NCI-H526 (cell line): ENCODE results near the gene GIMAP6.
"Not testable (repeated sequence)": the region's sequence is repeated elsewhere in the genome, so short reads cannot be mapped to it uniquely, and the experiment has no call there.

Experiments used
- DNase-seq, 2 experiments: peaks; one replicate each; lab custom pipeline; 2025; lab: John Stamatoyannopoulos, UW

GIMAP6 gene

DNA sequence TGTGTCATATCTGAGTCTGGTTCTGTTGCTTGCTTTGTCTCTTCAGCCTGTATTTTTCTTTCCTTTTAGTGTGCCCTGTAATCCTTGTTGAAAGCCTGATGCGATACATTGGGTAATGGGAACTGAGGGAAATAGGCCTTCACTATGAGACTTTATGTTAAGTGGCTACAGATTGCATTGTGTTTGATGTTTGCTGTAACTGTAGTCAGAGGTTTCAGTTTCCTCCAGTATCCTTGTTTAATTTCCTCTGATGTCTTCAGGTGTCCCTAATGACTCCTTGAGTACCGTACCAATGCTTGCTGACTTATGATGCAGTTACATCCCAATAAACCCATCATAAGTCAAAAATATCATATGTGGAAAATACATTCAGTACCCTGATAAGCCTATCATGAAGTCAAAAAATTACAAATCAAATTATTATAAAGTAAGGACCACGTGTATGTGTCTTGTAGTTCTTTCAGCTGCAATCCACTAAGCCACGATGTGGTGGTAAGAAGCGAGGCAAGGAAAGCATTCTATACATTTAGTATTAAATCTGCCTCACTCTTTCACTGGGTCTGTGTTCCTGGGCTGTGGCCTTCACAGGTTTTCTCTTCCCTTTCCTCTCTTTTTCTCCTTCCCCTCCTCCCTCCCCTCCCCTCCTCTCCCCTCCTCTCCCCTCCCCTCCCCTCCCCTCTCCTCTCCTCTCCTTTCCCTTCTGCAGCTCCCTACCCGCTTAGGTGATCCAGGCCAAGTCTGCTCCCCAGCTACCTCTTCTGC, 13.3 kb upstream of the GIMAP6 start:
- no peak for DNase-seq

DNA sequence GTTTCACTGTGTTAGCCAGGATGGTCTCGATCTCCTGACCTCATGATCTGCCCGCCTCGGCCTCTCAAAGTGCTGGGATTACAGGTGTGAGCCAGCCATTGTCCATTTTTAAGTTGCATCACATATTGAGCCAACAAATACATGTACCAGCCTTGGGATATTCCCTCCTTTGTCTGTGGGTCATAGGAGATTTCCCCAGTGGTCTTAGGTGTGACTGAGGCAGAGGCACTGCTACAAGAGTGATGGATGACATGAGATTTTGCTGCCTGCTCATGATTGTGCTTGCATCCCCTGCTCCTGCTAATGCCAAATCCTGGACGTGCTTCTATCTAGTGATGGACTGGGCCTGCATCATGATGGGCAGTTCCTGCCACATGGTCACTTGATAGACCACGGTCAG, 10.7 kb upstream of the GIMAP6 start:
- no peak for DNase-seq

DNA sequence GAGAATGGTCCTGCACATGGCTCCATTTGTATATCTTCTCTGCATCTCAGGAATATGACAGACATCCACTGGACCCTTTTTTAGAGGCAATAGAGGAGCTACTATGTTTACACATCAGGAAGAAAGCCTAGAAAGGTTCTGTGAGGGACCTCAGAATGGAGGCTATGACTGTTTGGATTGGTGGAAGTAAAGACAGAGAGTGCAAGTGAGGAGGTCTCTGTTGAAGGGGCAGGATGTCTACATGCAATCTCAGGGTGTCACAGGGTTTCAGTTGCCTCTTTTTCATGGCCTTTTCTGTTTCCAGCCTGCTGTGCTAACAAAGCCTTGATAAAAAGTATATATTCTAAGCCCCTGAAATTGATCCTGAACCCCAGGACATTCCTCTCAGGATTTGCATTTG, 9.7 kb upstream of the GIMAP6 start:
- DNase-seq = no peak

DNA sequence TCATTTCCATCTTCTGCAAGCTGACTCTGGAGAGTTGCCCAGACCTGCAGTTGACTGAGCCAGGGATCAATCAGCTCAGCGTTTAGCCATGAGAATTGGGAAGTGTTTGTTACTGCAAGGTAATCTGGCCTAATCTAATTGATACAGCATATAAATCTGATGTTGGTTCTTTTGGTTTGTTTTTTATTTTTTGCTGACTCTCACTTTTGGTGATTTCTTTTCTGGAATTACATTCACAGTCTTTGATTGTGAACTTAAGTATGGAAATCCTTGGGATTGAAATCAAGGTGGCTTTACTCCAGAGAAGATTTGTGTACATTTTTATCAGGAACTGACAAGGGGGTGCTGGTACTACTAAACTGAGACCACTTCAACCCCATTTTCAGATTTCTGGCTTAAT, 1.7 kb upstream of the GIMAP6 start:
- DNase-seq = no peak

DNA sequence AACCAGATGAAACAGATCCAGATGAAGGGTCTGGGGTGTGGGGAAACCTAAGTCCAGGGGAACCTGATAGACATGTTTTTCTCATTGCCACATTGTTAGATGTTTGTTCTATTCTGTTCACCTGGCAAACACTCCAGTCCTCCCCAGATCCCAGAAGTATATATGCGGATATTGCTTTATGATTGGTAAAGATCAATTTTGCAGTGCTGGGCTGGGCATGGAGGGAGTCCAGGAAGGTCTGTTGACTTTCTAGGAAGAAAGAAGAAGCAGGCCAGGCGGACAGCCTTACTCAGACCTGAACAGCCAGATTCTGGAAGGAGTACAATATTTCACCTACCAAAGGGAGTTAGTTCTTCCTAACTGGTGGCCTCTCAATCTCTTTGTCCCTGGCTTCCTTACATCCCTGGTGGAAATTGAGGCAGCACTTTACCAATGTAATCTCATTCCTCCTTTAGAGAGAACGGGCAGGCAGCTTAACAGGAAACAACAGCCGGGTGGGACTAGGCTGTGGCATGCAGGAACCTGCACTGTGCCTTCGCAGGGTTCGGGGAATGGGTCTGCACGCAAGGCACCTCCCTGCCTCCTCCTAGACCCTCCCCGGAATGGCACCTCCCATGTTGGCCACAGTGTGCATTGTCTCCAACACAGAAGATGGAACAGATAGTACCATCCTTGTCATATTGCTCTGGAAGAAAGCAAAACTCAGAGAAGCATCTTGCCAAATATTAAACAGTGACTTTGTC, 930 bp downstream of the GIMAP6 start:
- no peak for DNase-seq

DNA sequence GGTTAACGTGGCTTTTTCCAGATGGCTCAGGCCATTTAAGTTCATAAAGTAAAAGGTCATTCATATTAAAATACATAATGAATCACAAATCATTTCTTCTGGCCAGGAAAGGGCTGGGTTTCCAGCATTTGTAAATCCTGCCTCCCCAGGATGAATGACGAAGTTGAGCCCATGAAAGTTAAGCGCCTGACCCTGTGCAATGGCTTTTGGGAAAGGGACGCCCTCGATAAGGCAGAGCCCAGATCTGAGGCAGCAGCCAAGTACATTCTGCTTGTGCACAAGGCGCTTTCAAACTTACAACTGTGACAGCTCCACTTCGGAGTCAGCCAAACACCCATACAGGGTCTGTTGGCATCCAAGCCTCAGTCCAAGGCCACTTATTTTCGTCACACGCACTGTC, 2.8 kb downstream of the GIMAP6 start:
- no peak for DNase-seq

DNA sequence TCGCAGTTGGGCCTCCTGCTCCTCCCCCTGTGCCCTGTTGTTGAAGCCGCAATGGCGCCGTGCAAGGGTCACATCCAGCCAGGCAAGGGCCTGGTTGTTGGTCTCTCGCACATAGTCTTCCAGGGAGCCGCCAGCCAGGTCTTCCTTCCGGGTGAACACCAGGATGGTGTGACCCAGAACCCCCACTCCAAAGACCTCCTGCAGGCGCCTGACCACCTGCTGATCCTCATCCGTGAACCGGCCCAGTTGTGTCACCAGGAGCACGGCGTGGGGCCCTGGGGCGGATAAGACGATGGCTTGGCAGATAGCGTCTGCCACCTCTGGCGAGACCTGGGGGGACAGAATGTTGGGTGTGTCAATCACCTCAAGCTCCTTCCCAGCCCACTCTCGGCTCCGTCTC, 4.2 kb downstream of the GIMAP6 start:
- no peak for DNase-seq

DNA sequence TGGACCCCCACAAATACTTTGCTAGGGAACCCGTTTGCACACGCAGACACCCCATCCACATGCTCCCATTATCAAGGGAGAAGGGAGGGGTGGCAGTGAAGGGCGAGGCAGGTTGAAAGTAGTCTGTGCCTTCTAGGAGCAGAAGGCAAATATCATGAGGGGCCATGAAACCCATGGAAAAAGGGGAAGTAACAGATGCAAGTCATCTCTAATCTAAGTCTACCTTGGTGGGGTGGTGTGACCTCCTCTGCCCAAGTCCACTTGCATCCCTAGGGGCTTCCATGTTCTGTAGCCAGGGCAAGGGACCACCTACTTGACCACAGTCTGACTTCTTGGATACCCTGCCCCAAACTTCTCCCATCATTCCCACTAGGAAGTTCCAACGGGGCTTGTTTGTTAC, 5.5 kb downstream of the GIMAP6 start:
- DNase-seq = no peak

DNA sequence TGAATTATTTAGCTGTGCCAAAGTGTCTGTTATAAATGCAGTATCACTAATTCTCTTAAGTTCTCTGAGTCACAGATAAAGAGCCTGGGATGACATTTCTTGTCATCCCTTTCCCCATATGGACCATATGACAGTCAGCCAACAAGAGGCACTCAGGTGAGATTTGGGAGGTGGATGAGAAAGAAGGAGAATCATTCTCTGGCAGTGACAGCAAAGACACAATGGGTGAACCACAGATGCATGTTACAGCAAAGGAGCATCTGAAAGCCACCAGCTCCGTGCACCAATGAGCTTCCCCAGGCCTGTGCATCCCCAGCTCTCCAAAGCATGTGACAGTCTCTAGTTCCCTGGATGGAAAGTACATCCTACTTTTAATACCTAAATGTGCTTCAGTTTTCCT, 10.8 kb downstream of the GIMAP6 start:
- no peak for DNase-seq

DNA sequence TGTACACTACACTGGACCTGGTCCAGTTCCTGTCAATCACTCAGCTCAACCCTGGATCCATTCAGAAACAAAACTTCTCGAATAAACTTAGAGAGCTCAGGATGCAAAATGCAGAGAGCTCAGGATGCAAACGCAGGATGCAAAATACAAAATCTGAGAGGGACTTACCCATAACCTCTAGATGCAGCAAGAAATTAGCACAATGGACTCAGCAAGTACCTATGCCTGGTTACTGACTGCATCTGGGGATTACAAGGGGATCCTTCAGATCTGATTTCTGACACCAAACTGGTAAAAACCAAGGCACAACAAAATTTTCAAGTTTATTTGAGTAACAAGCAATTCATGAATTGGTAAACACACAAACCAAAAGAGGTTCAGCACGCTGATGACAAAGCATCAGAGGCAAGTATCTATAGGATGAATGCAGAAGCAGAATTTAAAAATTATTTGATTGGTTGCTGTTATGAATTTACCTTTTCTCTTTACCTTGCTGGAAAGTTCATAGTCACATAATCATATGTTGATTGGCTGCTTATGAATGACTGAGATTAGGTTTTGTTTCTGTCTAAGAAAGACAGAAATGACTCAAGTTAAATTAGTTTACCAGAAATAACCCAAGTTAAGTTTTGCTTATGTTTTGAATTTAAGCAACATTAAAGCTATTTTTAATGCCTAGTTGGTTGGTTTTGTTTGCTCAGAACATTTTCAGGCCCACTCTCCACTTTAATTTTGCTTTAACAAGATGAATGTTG, 11.4 kb downstream of the GIMAP6 start:
- no peak for DNase-seq

DNA sequence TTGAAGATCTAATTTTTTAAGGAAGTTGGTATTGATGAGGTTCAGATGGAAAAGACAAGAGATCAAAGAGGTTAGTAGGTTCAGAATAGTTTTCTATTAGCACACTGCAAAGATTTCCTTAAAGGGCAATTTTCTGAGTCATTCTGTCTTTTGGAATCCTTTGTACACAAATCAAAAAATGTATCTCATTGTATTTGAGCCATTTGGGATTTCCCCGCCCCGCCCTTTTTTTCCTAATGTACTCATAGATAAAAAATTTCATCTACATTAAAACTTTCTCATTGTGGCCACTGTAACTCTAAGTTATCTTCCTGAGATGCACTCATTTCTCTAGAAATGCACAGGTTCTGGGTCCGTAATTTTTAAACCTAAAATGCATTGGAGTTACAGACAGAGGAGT, 12.1 kb downstream of the GIMAP6 start:
- no peak for DNase-seq

DNA sequence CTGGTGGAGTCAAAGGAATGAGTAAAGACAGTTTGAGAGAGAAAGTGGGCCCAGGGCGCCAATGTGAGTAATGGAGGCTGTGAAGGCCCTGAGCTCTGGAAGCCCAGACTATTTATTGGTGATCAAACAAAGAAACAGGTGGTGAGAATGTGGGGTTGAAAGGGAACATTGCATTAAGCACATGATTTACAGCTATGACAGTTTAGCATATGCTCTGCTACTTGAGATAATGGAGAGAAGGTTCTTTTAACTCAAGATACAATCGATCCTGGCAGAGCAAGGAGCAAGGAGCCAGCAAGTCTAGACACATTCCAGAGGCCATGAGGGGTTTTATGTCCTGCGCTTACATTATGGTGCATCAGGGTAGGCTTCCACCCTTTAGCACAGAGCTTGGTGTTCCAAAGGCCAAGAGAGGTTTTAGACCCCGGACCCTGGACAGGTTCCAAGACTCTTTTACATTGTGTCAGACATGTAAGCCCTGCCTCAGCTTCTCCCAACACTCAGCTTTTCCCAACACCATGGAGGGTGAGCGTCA, 16.9 kb downstream of the GIMAP6 start:
- DNase-seq = not testable (repeated sequence)

DNA sequence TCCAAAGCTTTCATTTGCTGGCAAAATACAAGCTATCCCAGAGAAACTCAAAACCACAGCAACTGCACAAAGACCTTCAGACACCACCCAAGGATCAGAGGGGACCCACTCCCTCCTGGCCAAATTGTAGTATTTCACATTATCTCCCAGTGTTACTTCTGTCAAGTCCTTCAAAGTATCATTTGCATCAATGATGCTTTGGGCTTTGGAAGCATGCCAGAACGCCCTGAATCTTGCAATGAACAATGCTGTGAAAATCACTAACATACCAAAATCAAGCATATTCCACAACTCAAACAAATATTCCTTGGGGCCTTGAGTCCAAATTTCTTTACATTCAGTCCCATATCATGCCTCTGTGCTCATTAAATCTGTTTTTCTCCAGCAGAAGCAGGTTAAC, 17.8 kb downstream of the GIMAP6 start:
- not testable (repeated sequence) for DNase-seq

DNA sequence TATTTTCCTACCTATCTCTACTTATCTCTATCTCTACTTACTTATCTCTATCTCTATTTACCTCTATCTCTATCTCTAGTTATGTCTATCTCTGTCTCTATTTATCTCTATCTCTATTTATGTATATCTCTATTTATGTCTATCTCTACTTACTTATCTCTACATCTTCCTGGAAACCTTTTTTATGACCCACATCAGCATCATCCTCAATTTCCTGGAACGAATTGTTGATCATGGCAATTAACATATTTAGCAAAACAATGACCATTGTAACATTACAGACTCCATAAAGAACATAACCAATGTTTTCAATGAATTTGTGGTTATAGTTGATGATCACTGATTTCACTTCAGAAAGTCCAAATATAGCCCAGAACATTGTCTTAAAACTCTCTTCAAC, 18.3 kb downstream of the GIMAP6 start:
- DNase-seq = no peak

DNA sequence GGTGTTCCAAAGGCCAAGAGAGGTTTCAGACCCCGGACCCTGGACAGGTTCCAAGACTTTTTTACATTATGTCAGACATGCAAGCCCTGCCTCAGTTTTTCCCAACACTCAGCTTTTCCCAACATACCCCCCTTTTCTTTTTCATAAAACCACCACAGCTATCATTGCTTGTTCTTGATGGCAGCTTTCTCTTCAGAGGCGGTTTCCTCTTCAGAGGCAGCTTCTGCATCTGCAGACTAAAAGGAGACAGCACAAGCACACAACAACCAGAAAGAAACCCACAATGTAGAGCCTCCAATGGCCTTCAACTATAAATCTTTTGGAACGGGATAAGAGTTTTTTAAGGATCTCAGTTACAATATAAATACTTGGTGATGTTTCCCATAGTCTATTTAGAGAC, 19.3 kb downstream of the GIMAP6 start:
- DNase-seq = no peak

DNA sequence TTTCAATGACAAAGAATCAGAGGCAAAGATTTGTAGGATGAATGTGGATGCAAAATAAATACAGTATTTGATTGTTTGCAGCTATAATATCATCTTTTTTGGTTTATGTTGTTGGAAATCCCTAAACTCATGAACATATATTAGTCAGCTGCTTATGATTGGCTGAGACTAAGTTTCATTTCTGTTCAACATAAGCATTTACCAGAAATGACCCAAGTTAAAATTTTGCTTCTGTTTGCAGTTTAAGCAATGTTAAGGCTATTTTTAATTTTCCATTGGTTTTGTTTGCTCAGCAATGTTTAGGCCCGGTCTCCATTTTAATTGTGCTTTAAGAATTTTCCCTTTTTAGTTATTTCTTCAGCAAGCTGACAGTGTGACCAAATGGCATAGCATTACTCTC, 22.0 kb downstream of the GIMAP6 start:
- DNase-seq = no peak

DNA sequence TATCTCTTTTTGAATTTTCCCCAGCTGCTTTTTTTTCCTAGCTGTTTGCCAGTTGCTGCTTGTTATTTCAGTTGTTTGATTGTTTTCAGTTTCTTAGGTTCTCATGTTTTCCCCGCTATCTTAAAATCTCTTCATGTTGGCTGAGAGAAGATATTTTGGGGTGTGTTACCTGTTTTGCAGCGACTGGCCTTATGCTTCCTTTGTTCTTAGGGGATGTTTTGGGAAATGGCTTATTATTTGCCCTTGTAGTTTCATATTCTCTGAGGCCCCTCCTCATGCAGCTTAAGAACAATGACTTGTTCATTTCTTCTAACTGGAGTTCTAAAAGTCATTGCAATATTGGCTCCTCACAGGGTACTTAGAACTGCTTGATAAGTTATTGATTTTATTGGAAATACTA, 28.6 kb downstream of the GIMAP6 start:
- DNase-seq = not testable (repeated sequence)

DNA sequence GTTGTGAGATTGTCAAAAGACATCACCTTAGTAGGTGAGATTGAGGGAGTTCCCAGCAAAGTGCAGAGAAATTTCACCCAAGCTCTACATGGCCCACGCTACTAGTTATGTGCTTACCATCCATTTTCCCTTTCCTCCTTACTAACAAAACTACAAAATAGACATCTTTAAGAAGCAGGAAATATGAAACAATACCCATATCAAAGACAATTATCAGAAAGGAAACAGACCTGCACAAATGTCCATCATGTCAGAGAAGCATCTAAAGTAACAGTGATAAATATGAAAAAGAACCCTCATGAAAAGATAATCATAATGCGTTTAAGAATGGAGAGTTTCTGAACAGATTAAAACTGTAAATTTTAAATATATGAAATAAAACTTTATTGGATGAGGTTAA, 36.8 kb downstream of the GIMAP6 start:
- DNase-seq = no peak

DNA sequence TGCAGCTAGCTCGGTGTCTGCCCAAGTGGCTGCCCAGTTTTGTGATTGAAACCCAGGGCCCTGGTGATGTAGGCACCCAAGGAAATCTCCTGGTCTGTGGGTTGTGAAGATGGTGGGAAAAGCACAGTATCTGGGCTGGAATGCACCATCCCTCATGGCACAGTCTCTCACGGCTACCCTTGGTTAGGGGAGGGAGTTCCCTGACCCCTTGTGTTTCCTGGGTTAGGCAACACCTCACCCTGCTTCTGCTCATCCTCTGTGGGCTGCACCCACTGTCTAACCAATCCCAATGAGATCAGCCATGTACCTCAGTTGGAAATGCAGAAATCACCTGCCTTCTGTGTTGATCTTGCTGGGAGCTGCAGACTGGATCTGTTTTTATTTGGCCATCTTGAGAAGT, 37.4 kb downstream of the GIMAP6 start:
- DNase-seq = no peak

DNA sequence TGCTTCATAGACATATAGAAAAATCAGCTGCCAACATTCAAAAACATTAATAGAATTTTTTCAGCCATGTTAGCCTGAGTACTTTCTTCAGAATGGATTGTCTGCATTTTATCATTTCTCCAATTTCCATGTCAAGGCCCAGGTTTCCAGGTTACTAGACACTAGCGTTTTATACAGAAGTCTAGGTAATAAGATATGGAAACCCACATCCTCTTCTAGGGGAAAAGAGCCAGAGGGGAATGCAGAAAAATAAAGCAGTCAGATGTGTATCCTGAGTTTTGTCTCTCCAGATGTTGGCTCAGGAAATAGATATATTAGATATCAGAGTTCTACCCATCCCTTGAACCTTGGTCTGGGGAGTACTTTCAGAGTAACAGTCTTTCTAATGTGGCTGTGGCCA, 44.6 kb downstream of the GIMAP6 start:
- DNase-seq = no peak

DNA sequence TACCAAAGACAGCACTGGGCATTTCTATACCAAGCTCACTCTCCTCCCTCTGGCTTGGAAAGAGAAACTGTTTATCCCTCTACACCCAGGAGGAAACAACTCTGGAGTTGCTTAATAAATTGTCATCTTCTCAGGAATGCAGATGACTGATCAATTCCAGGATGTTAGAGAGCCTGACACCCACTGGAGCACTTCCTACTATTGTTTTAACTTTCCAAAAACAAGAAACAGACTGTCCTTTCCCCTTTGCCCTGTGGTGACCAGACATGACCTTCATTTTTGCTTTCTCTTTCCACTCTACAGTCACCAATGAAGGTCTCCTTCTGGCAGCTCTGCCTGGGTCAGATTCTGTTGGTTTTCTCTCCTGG, 45.4 kb downstream of the GIMAP6 start:
- no peak for DNase-seq

DNA sequence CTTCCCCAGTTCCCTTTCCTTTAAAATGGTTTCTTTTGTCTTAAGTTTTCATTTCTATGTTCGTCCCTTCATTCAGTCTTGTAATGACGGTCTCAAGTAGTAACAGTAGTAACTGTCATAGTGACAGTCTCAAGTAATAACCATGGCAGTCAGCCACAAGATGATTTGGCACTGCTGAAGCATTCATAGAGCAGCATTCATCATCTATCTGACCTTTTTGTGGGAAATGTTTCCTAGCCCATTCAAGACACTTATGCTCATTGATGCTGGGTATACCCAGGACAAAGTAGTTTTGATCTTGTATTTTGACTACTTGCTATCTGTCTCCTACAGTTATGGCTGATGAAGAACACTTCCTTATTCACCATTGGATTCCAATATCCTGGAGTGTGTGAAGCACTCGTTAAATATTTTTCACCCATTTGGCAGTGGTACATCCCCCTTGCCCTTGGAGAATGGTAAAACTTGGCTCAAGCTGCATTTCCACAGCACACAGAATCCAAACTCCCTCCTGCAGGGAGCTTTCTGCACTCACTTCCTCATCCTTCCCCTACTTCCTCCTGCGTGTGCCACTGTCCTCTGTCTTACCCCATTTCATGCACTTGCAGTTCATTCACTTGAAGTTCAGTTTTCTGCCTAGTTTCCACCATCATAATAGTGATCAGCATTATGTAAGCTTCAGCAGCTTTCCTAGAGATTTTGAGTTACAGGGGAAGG, 46.0 kb downstream of the GIMAP6 start:
- no peak for DNase-seq
